ENCODE data around the gene KCNJ10. TPM values are rescaled to one million over a fixed set of nuclear protein-coding genes. Genes with fewer than 3 reads are reported as not detected.

The KCNJ10 gene
- total and polyA plus RNA-seq, 12 donors = 0.11 to 0.32 (median 0.13) TPM; not detected in 7

- Histone ChIP-seq H3K4me1 (replicated peaks in 1 of 2) (peaks cover 0 to 10% of the 10 kb centered on the region in 2 donors), H3K36me3 (replicated peaks in 1 of 2) (no peaks in the 10 kb centered on the region), H3K27ac (no peak overlapping the region), H3K27me3 (peaks cover 23% of the 10 kb centered on the region), H3K4me3 (no peak overlapping the region), H3K9me3 (replicated peaks in 1 of 3) (no peaks in the 10 kb centered on the region)
- intact Hi-C loops (cut with DNase I) = loop anchor here in 1 of 2 donors (10.0 kb wide), 1 partner anchor 146 kb away; the partner anchor contains the start of gene IGSF8
- 84 to 88% (median 87%) methylated on average over 6 of the region's 6 CpGs for WGBS, 4 donors
- TF ChIP-seq POLR2A (IDR thresholded peaks at IDR 0.05) (no peak), CTCF (IDR thresholded peaks at IDR 0.05) (no peak)
- DNase-seq = no peak
Observed at GRCh38 chr1:159949123-159949522, 120.8 kb downstream of the KCNJ10 start.

Other genes starting within 250 kb of the KCNJ10 start
- gene SLAMF8, start 243.3 kb downstream of the KCNJ10 start, total RNA-seq = 10 to 100 TPM in 4 of 9 donors, 1 to 10 TPM in 3, under 1 TPM in 2; 0.55 to 20.4 (median 9.9) TPM
- gene SLAMF8, start 243.3 kb downstream of the KCNJ10 start, polyA plus RNA-seq = 10 to 100 TPM in 1 of 3 donors, 1 to 10 TPM in 2; 6.4 to 24.2 (median 6.5) TPM
- under 1 TPM in 2 of 9 donors, not detected in 7; 0.06 to 0.14 TPM for gene VSIG8, start 207.5 kb downstream of the KCNJ10 start, total RNA-seq
- under 1 TPM in 2 of 3 donors, not detected in 1; 0.20 to 0.80 TPM for gene VSIG8, start 207.5 kb downstream of the KCNJ10 start, polyA plus RNA-seq
- gene CFAP45, start 170.0 kb downstream of the KCNJ10 start, total RNA-seq = under 1 TPM in 3 of 9 donors, not detected in 6; 0.14 to 0.81 (median 0.17) TPM
- gene CFAP45, start 170.0 kb downstream of the KCNJ10 start, polyA plus RNA-seq = under 1 TPM; 0.30 to 0.42 (median 0.40) TPM
- 100 to 1,000 TPM in 7 of 9 donors, 10 to 100 TPM in 2; 42.3 to 185 (median 141) TPM for gene TAGLN2, start 144.7 kb downstream of the KCNJ10 start, total RNA-seq
- 100 to 1,000 TPM; 124 to 215 (median 192) TPM for gene TAGLN2, start 144.7 kb downstream of the KCNJ10 start, polyA plus RNA-seq
- gene IGSF9, start 124.5 kb downstream of the KCNJ10 start, total RNA-seq = under 1 TPM in 4 of 9 donors, not detected in 5; 0.14 to 0.32 (median 0.22) TPM
- gene IGSF9, start 124.5 kb downstream of the KCNJ10 start, polyA plus RNA-seq = under 1 TPM in 2 of 3 donors, not detected in 1; 0.10 to 0.16 TPM
- gene SLAMF9, start 115.9 kb downstream of the KCNJ10 start, total RNA-seq = not detected
- gene SLAMF9, start 115.9 kb downstream of the KCNJ10 start, polyA plus RNA-seq = not detected
- 1 to 10 TPM; 5.3 to 9.4 (median 7.7) TPM for gene PIGM, start 38.2 kb downstream of the KCNJ10 start, total RNA-seq
- gene PIGM, start 38.2 kb downstream of the KCNJ10 start, polyA plus RNA-seq = 1 to 10 TPM; 3.0 to 9.4 (median 3.5) TPM
- gene KCNJ9, start 11.4 kb upstream of the KCNJ10 start, total RNA-seq = 1 to 10 TPM in 1 of 9 donors, under 1 TPM in 2, not detected in 6; 0.14 to 1.1 (median 0.33) TPM
- gene KCNJ9, start 11.4 kb upstream of the KCNJ10 start, polyA plus RNA-seq = under 1 TPM; 0.16 to 0.24 (median 0.20) TPM
- 10 to 100 TPM; 15.0 to 42.9 (median 24.2) TPM for gene IGSF8, start 28.5 kb upstream of the KCNJ10 start, total RNA-seq
- gene IGSF8, start 28.5 kb upstream of the KCNJ10 start, polyA plus RNA-seq = 10 to 100 TPM in 2 of 3 donors, 1 to 10 TPM in 1; 9.7 to 24.9 (median 20.8) TPM
- 1 to 10 TPM in 6 of 9 donors, under 1 TPM in 3; 0.47 to 3.6 (median 1.4) TPM for gene ATP1A2, start 45.6 kb upstream of the KCNJ10 start, total RNA-seq
- 1 to 10 TPM in 2 of 3 donors, under 1 TPM in 1; 0.99 to 4.5 (median 2.7) TPM for gene ATP1A2, start 45.6 kb upstream of the KCNJ10 start, polyA plus RNA-seq
- gene ATP1A4, start 81.4 kb upstream of the KCNJ10 start, total RNA-seq = under 1 TPM in 2 of 9 donors, not detected in 7; 0.46 to 0.96 TPM
- gene ATP1A4, start 81.4 kb upstream of the KCNJ10 start, polyA plus RNA-seq = under 1 TPM in 1 of 3 donors, not detected in 2; 0.17 TPM
- 1 to 10 TPM in 1 of 9 donors, under 1 TPM in 2, not detected in 6; 0.11 to 1.6 (median 0.39) TPM for gene CASQ1, start 120.4 kb upstream of the KCNJ10 start, total RNA-seq
- under 1 TPM in 2 of 3 donors, not detected in 1; 0.16 to 0.17 TPM for gene CASQ1, start 120.4 kb upstream of the KCNJ10 start, polyA plus RNA-seq
- 100 to 1,000 TPM in 4 of 9 donors, 10 to 100 TPM in 5; 40.6 to 163 (median 92.3) TPM for gene PEA15, start 135.2 kb upstream of the KCNJ10 start, total RNA-seq
- gene PEA15, start 135.2 kb upstream of the KCNJ10 start, polyA plus RNA-seq = 100 to 1,000 TPM; 120 to 445 (median 162) TPM
- 100 to 1,000 TPM in 7 of 9 donors, 10 to 100 TPM in 2; 64.3 to 162 (median 143) TPM for gene DCAF8, start 192.4 kb upstream of the KCNJ10 start, total RNA-seq
- 100 to 1,000 TPM in 2 of 3 donors, 10 to 100 TPM in 1; 78.9 to 140 (median 124) TPM for gene DCAF8, start 192.4 kb upstream of the KCNJ10 start, polyA plus RNA-seq
- 100 to 1,000 TPM in 3 of 9 donors, 10 to 100 TPM in 6; 55.5 to 165 (median 85.8) TPM for gene PEX19, start 215.0 kb upstream of the KCNJ10 start, total RNA-seq
- 10 to 100 TPM; 15.5 to 89.1 (median 18.5) TPM for gene PEX19, start 215.0 kb upstream of the KCNJ10 start, polyA plus RNA-seq